ENCODE measurements around the gene NLGN4Y. TPM values are rescaled to one million over a fixed set of nuclear protein-coding genes. Genes with fewer than 3 reads are reported as not detected.

NLGN4Y gene
- total RNA-seq (2014; rRNA removed; shearing (Covaris generic)), result 12.6 and 25.8 TPM in 2 replicates

DNA sequence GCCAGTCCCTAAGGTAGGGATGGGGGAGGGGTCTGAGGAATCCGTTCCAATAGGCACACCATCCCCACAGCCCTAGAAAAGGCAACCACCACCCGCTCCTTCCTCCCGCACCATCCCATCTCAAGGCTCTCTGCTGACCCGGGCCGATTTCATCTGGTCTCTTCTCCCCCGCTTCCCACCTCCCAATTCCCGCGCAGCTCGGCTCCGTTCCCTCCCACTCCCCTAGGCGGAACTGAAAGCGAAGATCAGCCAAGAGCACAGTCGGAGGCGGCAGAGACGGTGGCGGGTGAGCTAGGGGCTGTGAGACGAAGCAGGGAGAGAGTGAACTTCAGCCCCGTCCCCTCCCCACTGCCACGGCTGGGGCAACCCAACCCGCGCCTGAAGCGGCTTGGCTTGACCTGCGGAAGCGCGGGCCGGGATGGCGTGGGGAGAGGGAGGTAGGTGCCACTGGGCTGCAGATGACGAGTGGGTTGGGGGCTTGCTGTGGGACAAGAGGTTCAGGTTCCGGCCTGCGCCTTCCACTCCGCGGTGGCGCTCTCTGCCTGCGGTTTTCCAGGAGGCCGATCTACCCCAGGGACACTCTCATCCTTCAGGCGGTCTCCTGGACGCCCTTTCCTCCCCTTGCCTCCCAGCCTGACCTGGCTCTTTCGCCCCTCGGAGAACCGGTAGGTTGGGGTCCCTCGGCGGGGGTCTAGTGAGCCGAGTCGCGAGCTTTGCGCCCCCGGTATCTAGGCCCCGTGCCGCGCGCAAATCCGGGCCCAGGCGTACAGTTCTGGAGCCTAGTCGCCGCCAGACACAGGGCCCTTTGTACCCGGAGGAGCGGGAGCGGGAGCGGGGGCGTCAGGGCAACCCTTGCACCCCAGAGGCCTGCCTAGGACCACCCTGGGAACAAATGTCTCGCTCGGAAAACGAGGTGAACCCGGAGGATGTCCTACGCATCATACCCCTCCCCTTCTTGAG lies at the start of gene NLGN4Y:
NLGN4Y (plus strand) TSS at position 258 of the 960 bp plus-strand sequence. CDS start 97,591 bp downstream, outside the sequence.
- peak; percentile 23 for DNase-seq (ENCODE audit: low spot score)

DNA sequence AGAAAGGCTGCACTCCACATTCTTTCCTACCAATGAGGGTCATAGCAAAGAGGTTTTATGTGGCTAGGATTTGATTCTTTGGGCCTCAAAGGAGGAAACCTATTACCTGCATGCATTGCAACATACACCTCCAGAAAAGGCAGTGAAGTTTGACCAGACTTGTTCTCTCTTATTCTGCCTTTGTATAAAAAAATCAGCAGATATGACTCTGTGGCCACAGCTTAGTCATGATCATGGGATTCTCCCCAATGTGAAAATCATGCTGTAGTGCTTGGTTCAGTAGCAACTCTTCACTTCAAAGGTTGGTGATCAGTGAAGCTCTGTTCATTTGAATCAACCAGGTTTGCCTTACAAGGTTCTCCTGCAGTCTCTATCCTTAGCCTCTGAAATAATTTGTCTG lies 38.4 kb upstream of the NLGN4Y start:
- DNase-seq (ENCODE audit: low spot score), result no peak

DNA sequence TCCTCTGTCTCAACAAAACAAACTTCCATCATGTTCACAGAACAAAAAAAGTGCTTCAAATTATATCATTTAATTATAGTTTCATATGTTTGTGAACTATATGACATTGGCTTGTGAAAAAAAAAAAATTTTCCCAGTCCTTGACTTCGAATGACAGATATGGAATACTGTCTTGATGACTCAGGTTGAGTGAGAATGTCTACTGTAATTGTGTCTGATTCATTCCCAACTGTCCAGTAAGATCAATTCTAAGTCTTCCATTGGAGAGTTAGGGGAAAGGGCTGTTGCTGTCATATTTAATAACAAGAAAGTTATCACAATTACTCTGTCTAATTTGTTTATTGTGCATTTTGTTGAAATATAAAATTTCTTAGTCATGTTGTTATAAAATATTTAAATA lies 34.1 kb upstream of the NLGN4Y start:
- no peak for DNase-seq (ENCODE audit: low spot score)

DNA sequence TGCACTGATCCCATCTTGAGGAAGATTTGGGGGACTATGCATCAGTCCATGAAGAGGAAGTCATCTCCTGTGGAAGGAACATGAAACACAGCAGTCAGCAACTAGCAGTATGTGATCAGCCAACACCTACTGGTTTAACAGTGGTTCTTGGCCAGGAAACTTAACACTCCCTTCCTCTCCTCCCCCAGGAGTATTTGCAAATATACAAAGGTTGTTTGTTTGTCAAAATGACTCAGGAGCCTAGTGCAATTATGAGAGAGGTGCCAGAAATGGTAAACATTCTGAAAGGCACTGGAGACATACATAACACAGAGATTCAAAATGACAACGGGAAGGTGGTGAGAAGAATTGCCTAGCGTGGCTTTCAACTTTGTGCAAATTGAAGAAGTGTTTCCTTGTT lies 26.3 kb upstream of the NLGN4Y start:
- DNase-seq (ENCODE audit: low spot score), result no peak

DNA sequence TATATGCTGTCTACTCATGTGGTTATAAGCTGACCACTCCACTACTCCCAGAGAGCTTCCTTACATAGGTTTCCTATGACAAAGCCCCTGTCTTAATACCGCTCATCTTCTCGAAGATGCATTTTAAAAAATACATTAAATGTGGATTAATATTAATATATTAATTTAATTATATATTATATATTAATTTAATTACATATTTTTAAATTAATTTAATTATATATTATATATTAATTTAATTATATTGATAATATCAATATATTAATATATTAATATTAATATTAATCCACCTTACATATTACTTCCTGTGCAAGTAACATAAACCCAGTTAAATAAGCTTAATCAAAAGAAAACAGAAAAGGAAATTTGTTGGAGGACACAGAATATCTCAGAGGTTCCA lies 19.7 kb upstream of the NLGN4Y start:
- DNase-seq (ENCODE audit: low spot score), result no peak

DNA sequence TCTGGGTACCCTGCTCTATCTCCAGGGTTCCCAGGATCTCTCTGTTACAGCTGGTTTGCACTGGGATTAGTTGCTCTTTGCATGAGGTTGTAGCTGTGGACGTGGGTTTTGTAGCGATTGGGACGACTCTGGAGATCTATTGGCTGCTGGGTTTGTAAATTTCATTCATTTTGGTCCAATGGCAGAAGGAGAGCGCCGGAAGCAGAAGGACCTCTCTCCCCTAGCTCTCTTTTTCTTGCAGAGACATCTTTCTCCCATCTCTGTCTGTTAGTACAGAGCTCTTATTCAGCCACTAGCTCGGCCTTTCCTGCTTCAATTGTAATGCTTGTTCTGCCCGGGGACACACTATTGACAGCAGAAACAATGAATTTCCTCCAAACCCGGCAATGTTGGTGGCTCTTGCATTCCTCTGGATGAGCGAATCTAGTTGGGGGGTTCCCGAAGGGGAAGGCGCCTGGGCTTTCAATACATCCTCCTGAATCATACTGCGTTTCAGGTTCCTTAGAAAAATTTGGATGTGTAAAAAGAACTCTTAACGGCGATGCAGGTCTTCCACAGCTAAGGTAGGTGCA lies 1.9 kb upstream of the NLGN4Y start:
- no peak for DNase-seq (ENCODE audit: low spot score)

DNA sequence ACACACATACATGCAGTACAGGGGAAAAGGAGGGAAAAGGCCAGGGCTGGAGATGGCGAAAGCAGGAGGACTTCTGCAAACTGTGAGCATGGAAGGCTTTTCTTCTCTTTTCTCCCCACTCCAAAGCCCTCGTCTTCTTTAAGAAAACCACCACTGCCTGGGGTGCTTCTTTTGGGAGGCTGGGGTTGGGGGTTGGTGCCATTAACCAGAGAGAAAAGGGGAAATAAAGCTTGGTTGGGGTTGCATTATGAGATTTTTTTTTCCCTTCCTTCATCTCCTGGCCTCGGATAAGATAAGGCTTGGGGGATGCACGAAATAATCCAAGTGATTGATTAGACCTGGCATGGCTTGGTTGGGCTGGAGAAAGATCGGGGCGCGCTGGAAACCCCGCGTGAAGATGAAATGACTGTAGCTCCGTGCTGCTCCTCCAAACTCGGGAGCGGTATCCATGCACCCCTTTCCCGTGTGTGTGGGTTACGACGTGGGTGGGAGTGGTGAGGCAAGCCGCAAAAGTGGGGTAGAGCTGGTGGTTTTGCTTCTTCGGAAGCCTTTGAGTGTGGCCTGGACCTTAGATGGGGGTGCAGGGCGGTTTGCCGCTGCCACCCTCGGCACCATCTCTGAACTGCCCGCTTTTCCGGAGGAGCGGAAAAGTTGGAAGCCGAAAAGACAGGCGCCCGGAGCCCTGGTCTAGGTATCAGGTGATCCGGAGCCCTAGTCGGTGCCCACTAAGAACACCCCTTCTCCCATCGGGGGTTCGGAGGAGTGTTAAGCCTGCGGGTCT lies 648 bp upstream of the NLGN4Y start:
- DNase-seq (ENCODE audit: low spot score), result no peak

DNA sequence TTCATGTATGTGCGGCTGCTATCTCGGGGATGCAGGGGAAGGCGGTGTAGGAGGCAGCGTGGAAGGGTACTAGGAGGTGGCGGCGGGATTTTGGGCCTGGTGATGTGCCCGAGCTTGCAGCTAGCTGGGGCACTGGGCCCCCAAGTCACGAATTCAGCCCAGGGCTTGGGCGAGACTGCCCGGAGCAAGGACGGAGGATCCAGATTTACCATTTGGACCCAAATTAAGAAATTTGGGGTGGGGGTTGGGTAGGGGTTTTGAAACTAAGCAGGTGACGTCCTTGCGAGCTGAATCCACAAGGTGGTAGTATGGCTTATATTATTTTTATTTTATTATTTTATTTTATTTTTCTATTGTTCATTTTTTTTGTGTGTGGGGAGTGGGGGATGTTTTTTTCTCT lies 986 bp downstream of the NLGN4Y start:
- DNase-seq (ENCODE audit: low spot score), result peak; percentile 11

DNA sequence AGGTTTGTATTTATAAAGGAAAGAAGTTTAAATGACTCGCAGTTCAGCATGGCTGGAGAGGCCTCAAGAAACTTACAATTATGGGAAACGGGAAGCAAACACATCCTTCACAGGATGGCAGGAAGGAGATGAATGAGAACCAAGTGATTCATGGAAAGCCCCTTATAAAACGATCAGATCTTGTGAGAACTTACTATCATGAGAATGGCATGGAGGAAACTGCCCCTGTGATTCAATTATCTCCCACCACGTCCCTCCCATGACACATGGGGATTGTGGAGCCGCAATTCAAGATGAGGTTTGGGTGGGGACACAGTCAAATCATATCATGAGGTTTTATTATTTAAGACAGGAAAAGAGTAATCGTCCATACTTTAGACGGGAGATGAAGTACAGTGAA lies 4.0 kb downstream of the NLGN4Y start:
- DNase-seq (ENCODE audit: low spot score), result peak; percentile 53

DNA sequence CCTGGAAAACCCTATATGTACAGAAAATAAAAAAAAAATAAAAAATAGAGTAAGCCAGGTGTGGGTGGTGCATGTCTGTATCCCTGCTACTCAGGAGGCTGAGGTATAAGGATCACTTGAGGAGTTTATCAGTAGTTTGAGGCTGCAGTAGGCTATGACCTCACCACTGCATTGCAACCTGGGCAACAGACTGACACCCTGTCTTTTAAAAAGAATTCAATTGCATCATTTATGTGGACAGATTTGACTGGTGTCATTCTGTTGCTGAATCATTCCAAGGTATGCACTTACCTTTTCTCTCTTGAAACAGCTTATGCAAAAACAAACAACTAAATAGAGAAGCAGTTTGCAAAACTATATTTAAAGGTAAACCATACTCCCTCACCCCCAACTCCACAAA lies 12.4 kb downstream of the NLGN4Y start:
- DNase-seq (ENCODE audit: low spot score), result no peak

DNA sequence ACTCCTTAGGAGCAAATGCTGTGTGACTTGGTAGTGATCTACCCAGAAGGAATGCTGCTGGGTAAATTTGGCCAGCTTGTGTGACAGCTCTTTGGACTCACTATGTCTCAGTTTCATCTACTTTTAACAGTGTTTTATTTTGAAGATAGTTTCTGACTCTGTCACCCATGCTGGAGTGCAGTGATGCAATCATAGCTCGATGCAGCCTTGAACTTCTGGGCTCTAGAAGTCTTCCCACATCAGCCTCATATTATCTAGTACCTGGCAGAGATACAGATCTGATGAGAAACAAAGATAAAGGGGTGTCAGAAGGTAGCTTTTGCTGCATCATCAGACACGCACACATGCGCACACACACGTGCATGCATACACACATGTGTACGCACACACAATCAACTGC lies 19.2 kb downstream of the NLGN4Y start:
- no peak for DNase-seq (ENCODE audit: low spot score)

DNA sequence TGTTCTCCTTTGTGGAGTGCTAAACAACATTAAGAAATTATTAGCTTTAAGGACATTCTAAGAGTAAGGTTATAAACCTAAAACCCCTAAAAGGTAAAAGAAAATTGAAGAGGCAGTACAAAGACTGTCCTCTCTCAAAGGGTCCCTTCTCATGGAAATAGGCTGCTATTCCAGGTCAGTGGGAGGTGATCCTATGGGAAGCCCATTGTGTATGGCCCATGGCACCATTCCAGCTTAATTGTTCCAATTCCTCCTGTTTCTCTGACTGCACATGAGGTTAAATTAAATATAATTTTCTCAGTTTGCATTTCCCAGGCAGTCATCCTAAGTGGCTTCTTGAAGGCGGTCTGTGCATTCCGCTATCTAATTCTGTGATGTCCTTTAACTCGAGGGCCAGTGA lies 57.0 kb downstream of the NLGN4Y start:
- DNase-seq (ENCODE audit: low spot score), result no peak

DNA sequence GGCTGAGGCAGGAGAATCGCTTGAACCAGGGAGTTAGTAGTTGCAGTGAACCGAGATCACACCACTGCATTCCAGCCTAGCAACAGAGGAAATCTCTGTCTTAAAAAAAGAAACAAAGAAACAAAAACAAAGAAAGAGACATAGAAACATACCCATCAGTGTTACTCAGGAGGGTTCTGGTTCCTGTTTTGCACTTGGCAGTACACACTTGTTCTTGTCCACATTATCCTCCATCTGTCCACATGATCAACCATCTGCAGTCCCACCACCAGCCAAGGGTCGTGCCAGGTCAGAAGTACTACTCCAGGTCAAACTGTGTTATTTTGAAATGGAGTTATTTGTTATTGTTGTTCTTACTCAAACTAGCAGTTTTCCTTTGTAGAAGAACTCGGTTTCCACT lies 62.4 kb downstream of the NLGN4Y start:
- no peak for DNase-seq (ENCODE audit: low spot score)

DNA sequence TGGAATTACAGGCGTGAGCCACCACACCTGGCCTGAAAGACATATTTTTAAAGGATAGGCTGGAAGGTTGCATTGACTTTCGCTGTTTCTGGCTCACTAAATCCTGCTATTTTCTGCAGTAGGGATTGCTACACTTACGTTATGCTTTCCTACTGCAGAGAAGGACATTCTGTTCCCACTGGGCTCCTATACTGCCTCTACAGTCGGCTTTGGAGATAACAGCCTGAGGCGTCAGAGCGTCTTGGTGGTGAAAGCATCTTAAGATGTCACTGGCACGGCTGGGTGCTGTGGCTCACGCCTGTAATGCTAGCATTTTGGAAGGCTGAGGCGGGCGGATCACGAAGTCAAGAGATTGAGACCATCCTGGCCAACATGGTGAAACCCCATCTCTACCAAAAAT lies 77.0 kb downstream of the NLGN4Y start:
- no peak for DNase-seq (ENCODE audit: low spot score)

DNA sequence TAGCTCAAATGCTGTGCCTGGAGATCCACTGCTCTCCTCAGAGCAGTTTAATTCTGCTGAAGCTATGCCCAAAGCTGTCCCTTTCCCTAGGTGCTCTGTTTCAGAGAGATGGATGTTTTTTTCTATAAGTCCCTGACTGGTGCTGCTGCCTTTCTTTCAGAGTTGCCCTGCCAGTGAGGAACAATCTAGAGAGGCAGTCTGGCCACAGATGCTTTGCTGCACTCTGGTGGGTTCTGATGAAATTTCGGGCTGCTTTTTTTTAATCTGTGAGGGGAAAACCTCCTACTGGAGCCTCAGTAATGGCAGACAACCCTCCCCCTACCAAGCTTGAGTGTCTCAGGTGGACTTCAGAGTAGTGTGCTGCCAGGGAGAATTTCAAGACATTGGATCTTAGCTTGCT lies 93.3 kb downstream of the NLGN4Y start:
- DNase-seq (ENCODE audit: low spot score), result no peak

DNA sequence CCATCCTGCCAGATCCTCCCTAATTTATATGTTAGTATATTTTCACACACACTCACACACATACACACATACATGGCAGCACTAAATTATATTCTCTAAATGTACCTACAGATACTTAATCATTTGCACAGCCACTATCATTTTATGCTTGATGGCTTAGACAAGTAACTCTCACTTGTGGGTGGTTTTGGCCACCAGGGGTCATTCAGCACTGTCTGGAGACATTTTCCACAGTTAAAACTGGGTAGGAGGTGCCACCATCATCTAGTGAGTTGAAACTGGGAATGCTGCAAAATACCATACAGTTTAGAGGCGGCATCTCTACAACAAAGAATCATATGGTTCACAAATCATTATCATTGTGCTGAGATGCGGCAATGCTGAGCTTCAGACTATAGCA lies 94.2 kb downstream of the NLGN4Y start:
- DNase-seq (ENCODE audit: low spot score), result no peak

DNA sequence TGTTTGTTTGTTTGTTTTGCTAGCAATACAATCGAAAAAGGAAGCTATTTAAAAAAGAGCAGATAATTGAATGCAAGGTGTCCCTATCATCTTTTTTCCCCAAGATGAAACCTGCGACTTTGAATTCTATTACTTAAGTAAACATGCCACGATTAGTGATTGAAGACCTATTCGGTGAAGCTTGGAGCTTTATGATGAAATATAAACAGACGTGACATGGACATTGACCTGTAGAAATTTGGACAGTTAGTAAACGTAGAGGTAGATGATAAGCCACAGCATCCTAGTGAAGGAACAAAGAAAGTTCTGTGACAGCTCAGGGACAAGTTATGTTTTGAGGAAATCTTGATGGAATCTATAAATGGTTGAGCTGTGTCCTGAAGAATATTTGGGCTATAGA lies 103.9 kb downstream of the NLGN4Y start:
- DNase-seq (ENCODE audit: low spot score), result no peak

DNA sequence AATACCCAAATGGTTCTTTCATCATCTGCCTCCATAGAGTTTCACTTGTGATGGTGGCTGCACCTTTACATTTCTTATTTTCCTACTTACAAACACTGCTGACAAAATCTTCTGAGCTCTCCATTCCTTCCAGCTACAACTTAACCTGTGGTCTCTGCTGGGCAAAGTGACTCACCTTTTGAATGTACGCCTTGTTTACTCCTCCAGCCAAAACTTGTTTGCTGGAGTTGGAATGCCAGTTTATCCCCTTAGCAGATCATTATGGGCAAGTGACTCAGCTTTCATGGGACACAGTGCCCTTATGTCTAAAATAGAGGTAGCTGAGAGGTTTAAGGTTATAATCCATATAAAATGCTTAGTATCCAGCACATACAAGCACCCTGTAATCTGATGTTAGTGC lies 107.3 kb downstream of the NLGN4Y start:
- peak; percentile 37 for DNase-seq (ENCODE audit: low spot score)

DNA sequence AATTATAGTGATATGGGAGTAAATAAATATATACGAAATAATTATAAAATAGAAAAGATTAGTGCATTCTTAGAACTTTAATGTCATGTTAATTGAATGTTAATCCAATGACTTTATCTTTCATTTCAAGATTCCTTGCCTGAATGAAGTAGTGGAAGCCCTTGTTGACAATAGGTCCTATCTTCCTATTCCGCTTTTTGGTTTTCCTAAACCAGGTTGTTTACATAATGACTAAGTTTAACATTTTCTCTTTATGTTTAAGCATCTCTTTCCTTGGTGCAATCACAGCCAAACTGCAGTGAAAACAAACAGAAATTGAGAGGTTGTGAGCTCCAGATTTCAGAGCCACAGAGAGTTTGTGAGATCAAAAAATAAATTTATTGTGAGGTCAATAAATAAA lies 109.4 kb downstream of the NLGN4Y start:
- no peak for DNase-seq (ENCODE audit: low spot score)

DNA sequence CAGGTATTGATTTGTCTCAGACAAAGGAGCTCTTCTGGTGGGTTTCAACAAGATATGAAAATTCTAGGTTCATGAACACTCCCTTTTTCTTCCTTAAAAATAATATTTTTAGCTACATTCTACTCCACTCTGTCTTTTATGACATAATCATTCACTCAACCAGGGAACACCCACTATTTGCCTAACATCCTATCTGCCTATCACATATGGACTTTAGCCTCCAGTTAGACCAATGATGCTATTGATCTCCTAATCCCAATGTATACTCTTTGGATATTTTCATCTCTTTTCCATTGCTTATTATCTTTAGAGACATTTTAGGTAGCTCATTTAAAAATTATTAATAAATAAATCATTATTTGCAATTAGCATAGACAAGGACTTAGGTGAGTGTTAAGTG lies 110.6 kb downstream of the NLGN4Y start:
- DNase-seq (ENCODE audit: low spot score), result no peak

DNA sequence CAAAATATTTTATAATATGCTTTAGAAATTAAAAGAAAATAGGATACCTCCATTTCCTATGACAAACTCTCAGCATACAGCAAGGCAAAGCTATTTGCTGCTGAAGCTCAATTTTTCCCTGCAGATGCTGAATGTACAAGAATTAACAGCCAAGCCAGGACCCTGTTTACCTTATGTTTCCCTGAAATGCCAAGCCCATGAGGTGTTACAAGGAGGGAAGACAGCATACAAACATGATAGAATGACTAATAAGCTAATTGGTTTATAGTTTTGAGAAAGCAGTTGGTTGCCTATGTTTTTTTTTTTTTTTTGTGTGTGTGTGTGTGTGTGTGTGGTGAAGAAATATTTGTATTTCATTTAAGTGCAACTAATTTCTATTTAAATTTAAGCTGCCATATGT lies 113.2 kb downstream of the NLGN4Y start:
- no peak for DNase-seq (ENCODE audit: low spot score)

DNA sequence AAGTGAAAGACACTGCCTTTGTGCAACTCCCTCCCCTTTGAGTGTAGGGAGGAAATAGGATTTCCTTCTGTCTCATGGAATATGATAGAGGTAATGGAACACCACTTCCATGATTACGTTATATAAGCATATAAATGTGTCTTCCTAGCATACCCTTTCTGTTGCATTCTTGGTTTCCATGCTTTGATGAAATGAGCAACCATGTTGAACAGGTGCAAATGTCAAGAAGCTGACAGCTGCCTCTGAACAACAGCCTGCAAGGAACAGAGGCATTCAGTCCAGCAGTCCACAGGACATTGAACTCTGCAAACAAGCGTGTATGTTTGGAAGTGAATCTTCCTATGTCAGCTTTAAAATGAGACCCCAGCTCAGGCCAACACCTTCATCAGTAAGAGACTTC lies 117.5 kb downstream of the NLGN4Y start:
- DNase-seq (ENCODE audit: low spot score), result no peak

Measured in A172 (cell line).